GM23248 (cell line): Measurements from ENCODE around the gene LIPG. TPM values are rescaled to one million over a fixed set of nuclear protein-coding genes. Genes with fewer than 3 reads are reported as not detected.

ENCODE experiments used
- DNase-seq: peaks from one replicate; pipeline ENCODE4 v3.0.0-alpha.2; 2015
- H2AFZ ChIP-seq: fragments of 200-600 bp; sonication (generic); 2 replicates; pipeline ENCODE4 v1.6.1; 2016; ENCODE audit warnings: antibody characterized with exemption
- H3F3A ChIP-seq: fragments of 200-600 bp; sonication (generic); 2 replicates; pipeline ENCODE4 v1.6.1; 2016; ENCODE audit warnings: mild to moderate bottlenecking, antibody characterized with exemption, mixed run types; ENCODE audit not compliant: insufficient read depth
- H3K27ac ChIP-seq: fragments of 200-600 bp; sonication (generic); 2 replicates; pipeline ENCODE4 v1.5.1; 2016; ENCODE audit warnings: mild to moderate bottlenecking
- H3K27me3 ChIP-seq: fragments of 200-600 bp; sonication (generic); replicated peaks from 2 replicates; pipeline ENCODE4 v1.6.1; 2016; ENCODE audit warnings: mild to moderate bottlenecking; ENCODE audit not compliant: insufficient read depth
- H3K36me3 ChIP-seq: fragments of 200-600 bp; sonication (generic); 2 replicates; pipeline ENCODE4 v1.6.1; 2016; ENCODE audit warnings: low read depth, mild to moderate bottlenecking
- H3K4me1 ChIP-seq: fragments of 200-600 bp; sonication (generic); 2 replicates; pipeline ENCODE4 v1.6.1; 2016; ENCODE audit warnings: mild to moderate bottlenecking; ENCODE audit not compliant: insufficient read depth
- H3K4me2 ChIP-seq: fragments of 200-600 bp; sonication (generic); one replicate; pipeline ENCODE4 v1.6.1; 2016; ENCODE audit warnings: mild to moderate bottlenecking; ENCODE audit not compliant: unreplicated experiment
- H3K4me3 ChIP-seq: fragments of 200-600 bp; sonication (generic); 2 replicates; pipeline ENCODE4 v1.5.1; 2016; ENCODE audit warnings: mild to moderate bottlenecking
- H3K79me2 ChIP-seq: fragments of 200-600 bp; sonication (generic); 2 replicates; pipeline ENCODE4 v1.6.1; 2016; ENCODE audit warnings: mild to moderate bottlenecking; ENCODE audit not compliant: insufficient read depth
- H3K9ac ChIP-seq: fragments of 200-600 bp; sonication (generic); 2 replicates; pipeline ENCODE4 v1.6.1; 2016; ENCODE audit warnings: mild to moderate bottlenecking
- H3K9me2 ChIP-seq: fragments of 200-600 bp; sonication (generic); 2 replicates; pipeline ENCODE4 v1.6.1; 2016; ENCODE audit warnings: mixed run types, mild to moderate bottlenecking, moderate library complexity; ENCODE audit not compliant: insufficient read depth
- H3K9me3 ChIP-seq: fragments of 200-600 bp; sonication (generic); one replicate; pipeline ENCODE4 v1.6.1; 2017; ENCODE audit warnings: low read depth
- H4K20me1 ChIP-seq: fragments of 200-600 bp; sonication (generic); 2 replicates; pipeline ENCODE4 v1.6.0; 2016; ENCODE audit not compliant: insufficient read depth
- EZH2 ChIP-seq: fragments of 200-600 bp; sonication (generic); IDR thresholded peaks from 2 replicates; pipeline ENCODE4 v1.6.1; 2018; ENCODE audit warnings: antibody characterized with exemption, mild to moderate bottlenecking; ENCODE audit not compliant: insufficient read depth, poor library complexity, severe bottlenecking
- EZH2phosphoT487 ChIP-seq: fragments of 200-600 bp; sonication (generic); IDR thresholded peaks from 2 replicates; pipeline ENCODE4 v1.6.1; 2018; ENCODE audit warnings: antibody characterized with exemption, moderate library complexity, mild to moderate bottlenecking, low read depth; ENCODE audit not compliant: insufficient read depth
- WGBS, 2 experiments: methylation state at CpG; one replicate each; pipeline ENCODE4 v1.1.6; 2015 to 2017; ENCODE audit warnings: low lambda C conversion rate in 2 of 2, low coverage in 1 of 2; ENCODE audit errors: missing lambda C conversion rate in 2 of 2; 5-methylcytosine and 5-hydroxymethylcytosine counted together
- in situ Hi-C: fragments of 300-500 bp; cut with MboI; formaldehyde crosslinking; loops from 2 replicates; pipeline ENCODE4 v1.15.0; 2020
- polyA plus RNA-seq: library from polyadenylated mRNA; unstranded; fragments of >200 nt; fragmentation: Nextera tagmentation; extraction: Ambion mirVana; gene quantifications from 2 replicates; pipeline ENCODE4 v1.2.1, GENCODE V29; 2016
- total RNA-seq: library from RNA; depleted of rRNA; stranded (reverse); fragments of >200 nt; shearing (Covaris generic); gene quantifications from 2 replicates; pipeline ENCODE4 v1.2.3, GENCODE V29; 2014

Gene LIPG
- total and polyA plus RNA-seq, 2 experiments from 2014 or later: 0.38 to 0.43 TPM

DNA sequence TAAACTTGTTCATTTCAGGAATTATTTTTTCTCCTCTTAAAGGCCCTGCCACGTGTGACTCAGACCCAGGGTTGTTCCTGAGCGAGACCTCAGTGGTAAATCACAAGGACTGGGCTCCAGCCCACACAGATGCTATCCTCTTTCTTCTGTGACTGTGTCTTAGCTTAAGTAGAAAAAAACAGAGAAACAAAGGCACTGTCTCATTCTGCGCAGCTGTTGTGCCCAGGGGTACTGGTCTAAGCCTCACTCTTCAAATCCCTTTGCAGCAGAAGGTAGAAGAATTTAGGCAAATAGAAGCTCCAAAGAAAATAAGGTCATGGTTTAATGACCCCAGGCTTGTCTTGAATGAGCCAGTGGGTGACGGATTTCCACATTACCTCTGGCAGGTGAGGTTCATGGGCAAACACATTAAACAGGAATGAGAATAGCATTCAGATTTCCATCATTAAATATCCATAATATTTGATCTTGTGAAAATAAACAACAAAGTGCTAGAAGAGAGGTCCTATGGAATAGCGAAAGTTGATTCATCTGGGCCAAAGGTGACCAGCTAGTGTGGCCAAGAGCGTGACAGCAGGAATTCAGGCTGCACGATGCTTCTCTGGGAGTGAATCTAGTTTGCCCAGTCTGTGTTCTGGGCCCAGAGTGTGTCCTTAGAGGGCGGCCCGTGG, 63.3 kb downstream of the LIPG start:
- no peak overlapping the region for H2AFZ ChIP-seq
- no peaks in the 10 kb centered on the region for H3K9me3 ChIP-seq
- no peak overlapping the region for H3K9ac ChIP-seq
- no peaks in the 10 kb centered on the region for H3K79me2 ChIP-seq
- peak; percentile 45 for DNase-seq
- TF ChIP-seq EZH2phosphoT487: no peak
- no peak for TF ChIP-seq EZH2
- in situ Hi-C loops: no loop called here
- peaks cover 7% of the 10 kb centered on the region; the same call in 1 of the 2 replicates for H3K4me1 ChIP-seq
- no peaks in the 10 kb centered on the region for H3K9me2 ChIP-seq
- H3K27me3 ChIP-seq: peaks cover 17% of the 10 kb centered on the region; the same call in 1 of the 2 replicates
- H3K27ac ChIP-seq: no peak overlapping the region
- no peaks in the 10 kb centered on the region for H3F3A ChIP-seq
- no peak overlapping the region for H3K4me3 ChIP-seq
- WGBS, 2 experiments: 76 to 77% methylated on average over 9 of the region's 9 CpGs
- no peak overlapping the region for H3K4me2 ChIP-seq
- H4K20me1 ChIP-seq: no peaks in the 10 kb centered on the region
- H3K36me3 ChIP-seq: no peaks in the 10 kb centered on the region

- Histone ChIP-seq H2AFZ (no peak overlapping the region), H3F3A (no peaks in the 10 kb centered on the region), H3K9me3 (no peaks in the 10 kb centered on the region), H3K4me3 (no peak overlapping the region), H3K9me2 (no peaks in the 10 kb centered on the region), H3K4me1 (peaks cover 7% of the 10 kb centered on the region; the same call in 1 of the 2 replicates), H3K36me3 (no peaks in the 10 kb centered on the region), H4K20me1 (no peaks in the 10 kb centered on the region), H3K79me2 (no peaks in the 10 kb centered on the region), H3K9ac (no peak overlapping the region), H3K27me3 (peaks cover 2% of the 10 kb centered on the region; the same call in 1 of the 2 replicates), H3K27ac (no peak overlapping the region), H3K4me2 (no peak overlapping the region)
- no peak for DNase-seq
- 69 to 73% methylated on average over 8 of the region's 8 CpGs for WGBS, 2 experiments
- TF ChIP-seq EZH2 (no peak), EZH2phosphoT487 (no peak)
- in situ Hi-C loops: no loop called here
Observed at GRCh38 chr18:49626842-49627467, 65.1 kb downstream of the LIPG start.

DNA sequence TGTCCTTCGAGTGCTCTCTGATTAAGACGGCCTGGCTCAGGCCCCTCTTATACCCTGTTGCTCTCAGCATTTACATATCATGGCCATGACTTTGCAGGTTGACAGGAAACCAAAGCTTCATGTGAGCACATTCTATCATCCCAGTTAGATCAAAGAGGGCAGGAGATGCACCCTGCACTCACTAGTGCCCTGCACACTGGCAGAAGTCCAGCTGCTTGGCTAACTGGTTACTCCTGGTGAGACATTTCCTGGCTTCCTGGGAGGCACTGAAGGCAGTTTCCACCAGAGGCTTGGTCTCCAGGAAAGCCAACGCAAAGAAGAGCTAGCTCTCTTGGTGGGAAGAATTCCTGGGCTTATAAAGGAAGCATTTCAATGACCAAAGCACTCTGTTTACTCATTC, 66.3 kb downstream of the LIPG start:
- Histone ChIP-seq H3K9me2 (no peaks in the 10 kb centered on the region), H3K79me2 (no peaks in the 10 kb centered on the region), H4K20me1 (no peaks in the 10 kb centered on the region), H3K9me3 (no peaks in the 10 kb centered on the region), H3K4me2 (no peak overlapping the region), H2AFZ (no peak overlapping the region), H3K27me3 (peaks cover 13% of the 10 kb centered on the region), H3K36me3 (no peaks in the 10 kb centered on the region), H3K27ac (no peak overlapping the region), H3K4me3 (no peak overlapping the region), H3K9ac (no peak overlapping the region), H3F3A (no peaks in the 10 kb centered on the region), H3K4me1 (peaks cover 7% of the 10 kb centered on the region; the same call in 1 of the 2 replicates)
- WGBS, 2 experiments: 83 to 89% methylated on average over 3 of the region's 3 CpGs
- in situ Hi-C loops: no loop called here
- TF ChIP-seq EZH2: no peak
- no peak for TF ChIP-seq EZH2phosphoT487
- no peak for DNase-seq

DNA sequence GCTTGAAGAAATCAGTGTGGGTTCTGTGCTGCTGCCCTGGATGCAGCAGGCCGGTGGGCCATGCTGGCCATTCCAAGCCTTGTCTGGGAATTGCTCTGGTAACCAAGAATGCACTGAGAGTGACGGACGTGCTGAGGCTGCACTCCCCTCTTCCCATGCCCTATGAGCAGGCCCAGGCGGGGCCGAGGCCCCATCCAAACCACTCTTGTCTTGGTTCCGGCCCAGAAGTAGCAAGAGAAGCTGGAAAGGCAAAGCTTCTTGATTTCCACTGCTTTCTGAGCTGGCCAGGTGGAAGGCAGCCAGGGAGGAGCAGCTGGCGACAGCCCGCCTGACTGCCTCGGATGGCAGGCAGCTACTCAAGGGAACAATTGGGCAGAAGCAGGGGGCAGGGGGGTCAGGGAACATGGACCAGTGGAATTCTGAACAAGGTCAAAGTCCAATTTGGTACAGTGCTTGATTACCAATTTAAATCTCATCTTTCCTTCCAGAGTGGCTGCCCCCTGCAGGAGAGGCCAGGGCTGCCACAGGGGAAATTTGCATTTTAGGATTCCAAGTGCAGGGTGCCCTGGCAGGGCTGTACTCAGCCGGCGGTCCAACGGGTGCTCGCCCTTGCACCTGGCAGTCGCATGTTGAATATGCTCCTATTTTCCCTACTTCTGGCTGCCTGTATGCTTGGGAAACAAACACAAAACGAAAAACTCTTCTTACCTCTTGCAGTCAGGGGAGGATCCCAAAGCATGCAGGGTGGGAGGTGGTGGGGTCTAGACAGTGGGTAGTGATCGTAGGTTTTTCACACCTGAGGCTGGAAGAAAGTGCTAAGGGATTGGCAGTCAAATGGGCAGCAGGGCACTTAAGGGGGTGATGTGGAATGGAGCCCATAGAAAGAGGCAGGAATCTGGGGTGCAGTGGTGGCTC, 67.3 kb downstream of the LIPG start:
- no peak overlapping the region for H3K27ac ChIP-seq
- 21% methylated on average over 16 of the region's 16 CpGs for WGBS, 2 experiments
- H3K27me3 ChIP-seq: peaks cover 20% of the 10 kb centered on the region
- H3K4me2 ChIP-seq: no peak overlapping the region
- TF ChIP-seq EZH2phosphoT487: no peak
- no peak for TF ChIP-seq EZH2
- peaks cover 7% of the 10 kb centered on the region; the same call in 1 of the 2 replicates for H3K4me1 ChIP-seq
- no peaks in the 10 kb centered on the region for H3K9me3 ChIP-seq
- no peaks in the 10 kb centered on the region for H4K20me1 ChIP-seq
- no peak for DNase-seq
- H3K36me3 ChIP-seq: no peaks in the 10 kb centered on the region
- no peaks in the 10 kb centered on the region for H3K9me2 ChIP-seq
- H3K4me3 ChIP-seq: no peak overlapping the region
- no peak overlapping the region for H2AFZ ChIP-seq
- in situ Hi-C loops: no loop called here
- no peak overlapping the region for H3K9ac ChIP-seq
- no peaks in the 10 kb centered on the region for H3F3A ChIP-seq
- no peaks in the 10 kb centered on the region for H3K79me2 ChIP-seq
